Right lobe of liver (tissue), 4 donors: ENCODE results near the gene OAS2.

ENCODE experiments used
- CTCF ChIP-seq, 4 donors: fragments of 200-600 bp in 3 of 4; fragments of 450-650 bp in 1 of 4; IDR thresholded peaks; one replicate each; pipeline versions ENCODE4 v1.5.1 to v1.8.0; 2016 to 2022; ENCODE audit warnings: antibody characterized with exemption in 4 of 4, mild to moderate bottlenecking in 2 of 4
- POLR2A ChIP-seq: fragments of 450-650 bp; IDR thresholded peaks from one replicate; pipeline ENCODE4 v1.6.1; 2017; ENCODE audit warnings: antibody characterized with exemption, mild to moderate bottlenecking
- donor health status: DM: no; HTN: no; CAD: no.
- donor health status: DM: no; HTN: no; CAD: no.
- donor health status: DM: no; HTN: yes; CAD: no.

GRCh38 chr12:112969547-112970306 is 8.6 kb upstream of the OAS2 start:
- TF ChIP-seq CTCF (IDR thresholded peaks at IDR 0.05) (no peak), POLR2A (no peak)
